GM04504 (cell line): Measurements from ENCODE around the gene CCPG1.

Experiments used
- DNase-seq: peaks from one replicate; pipeline ENCODE4 v3.0.0-alpha.2; 2012; ENCODE audit warnings: low read depth

Gene CCPG1

GRCh38 chr15:55381595-55381994 lies 26.6 kb downstream of the CCPG1 start:
- DNase-seq = no peak

GRCh38 chr15:55379095-55379494 lies 29.1 kb downstream of the CCPG1 start:
- DNase-seq = no peak

DNA sequence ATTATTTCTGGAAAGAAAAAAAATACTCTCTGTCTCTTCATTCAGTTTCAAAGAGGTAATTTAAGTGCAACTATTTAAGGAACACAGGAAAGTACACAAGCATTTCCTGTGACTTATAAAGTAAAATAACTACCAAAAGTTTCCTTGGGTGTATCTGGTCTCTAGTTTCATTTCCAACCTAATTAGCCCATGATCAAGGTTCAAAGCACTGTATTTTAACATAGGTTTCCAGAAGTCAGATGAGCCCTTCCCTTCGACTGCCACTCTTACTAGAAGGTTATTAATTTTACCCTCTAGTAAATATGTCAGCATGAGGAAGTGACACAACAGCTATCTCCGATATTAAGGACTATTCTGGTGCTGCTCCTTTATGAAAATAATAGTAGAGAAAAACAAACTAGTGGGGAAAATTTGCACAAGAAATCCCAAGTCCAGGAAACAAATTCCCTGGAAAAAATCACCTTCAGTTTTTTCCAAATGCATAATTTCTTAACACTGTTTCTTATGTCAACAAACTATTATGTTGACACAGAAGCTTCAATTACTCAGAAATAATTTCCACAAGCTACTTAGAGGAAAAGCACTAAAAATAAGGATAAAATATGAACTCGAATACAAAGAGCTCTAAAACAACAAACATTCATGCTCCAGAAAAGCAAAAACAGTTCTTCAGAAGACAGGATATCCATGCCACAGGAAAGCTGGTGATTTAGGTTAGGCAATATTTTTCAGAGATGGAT lies 35.3 kb downstream of the CCPG1 start:
- no peak for DNase-seq

DNA sequence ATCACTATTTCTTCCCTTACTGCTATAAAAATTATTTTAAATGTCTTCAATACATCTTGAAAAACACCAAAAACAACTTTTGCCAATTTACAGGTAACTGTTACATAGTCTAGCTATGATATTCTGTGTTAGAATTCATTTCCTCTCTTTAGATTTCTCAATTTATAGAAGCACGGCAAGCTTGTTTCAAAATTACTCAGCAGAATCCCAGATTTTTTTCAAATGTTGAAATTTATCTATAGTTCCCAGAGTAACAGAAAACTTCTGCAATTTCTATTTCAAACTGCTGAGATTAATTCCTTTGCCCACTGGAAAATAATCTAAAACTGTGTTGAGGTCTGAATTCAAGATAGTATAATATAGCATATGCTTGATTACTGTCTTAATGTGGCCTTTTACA lies 41.2 kb downstream of the CCPG1 start:
- DNase-seq = no peak

DNA sequence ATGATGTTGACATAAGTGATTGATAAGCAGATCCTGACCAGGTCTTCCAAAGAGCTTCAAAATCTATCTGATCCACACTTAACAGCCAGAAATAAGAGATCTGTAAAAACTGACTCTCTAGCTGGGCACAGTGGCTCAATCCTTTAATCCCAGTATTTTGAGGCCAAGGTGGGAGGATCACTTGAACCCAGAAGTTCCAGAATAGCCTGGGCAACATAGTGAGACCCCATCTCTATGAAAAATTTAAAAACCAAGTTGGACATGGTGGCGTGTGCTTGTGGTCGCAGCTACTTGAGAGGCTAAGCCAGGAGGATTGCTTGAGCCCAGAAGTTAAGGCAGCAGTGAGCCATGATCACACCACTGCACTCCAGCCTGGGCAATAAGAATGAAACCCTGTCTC lies 45.5 kb downstream of the CCPG1 start:
- DNase-seq = no peak

GRCh38 chr15:55361048-55361447 lies 47.1 kb downstream of the CCPG1 start:
- no peak for DNase-seq

GRCh38 chr15:55360256-55360655 lies 47.9 kb downstream of the CCPG1 start:
- no peak for DNase-seq

DNA sequence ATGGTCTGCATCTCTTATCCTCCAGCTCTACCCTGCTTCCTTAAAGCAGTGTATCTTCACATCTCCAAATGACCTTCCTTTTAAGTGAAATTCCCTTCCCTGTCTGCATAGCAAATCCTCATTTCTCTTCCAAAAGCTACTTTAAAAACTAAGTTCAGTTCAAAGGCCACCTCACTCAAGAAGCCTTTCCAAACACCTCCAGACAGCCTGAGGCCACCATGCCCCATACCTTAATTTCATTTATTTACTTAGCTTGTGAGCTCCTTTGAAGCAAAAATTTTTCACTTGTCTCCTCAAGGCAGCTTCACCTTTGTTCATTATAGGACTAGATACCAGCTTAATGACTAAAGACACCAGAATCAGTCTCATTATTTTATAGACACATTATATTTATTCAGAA lies 49.7 kb downstream of the CCPG1 start:
- DNase-seq = no peak

- peak; percentile 15 for DNase-seq
Measured at GRCh38 chr15:55357774-55358173, 50.4 kb downstream of the CCPG1 start.

DNA sequence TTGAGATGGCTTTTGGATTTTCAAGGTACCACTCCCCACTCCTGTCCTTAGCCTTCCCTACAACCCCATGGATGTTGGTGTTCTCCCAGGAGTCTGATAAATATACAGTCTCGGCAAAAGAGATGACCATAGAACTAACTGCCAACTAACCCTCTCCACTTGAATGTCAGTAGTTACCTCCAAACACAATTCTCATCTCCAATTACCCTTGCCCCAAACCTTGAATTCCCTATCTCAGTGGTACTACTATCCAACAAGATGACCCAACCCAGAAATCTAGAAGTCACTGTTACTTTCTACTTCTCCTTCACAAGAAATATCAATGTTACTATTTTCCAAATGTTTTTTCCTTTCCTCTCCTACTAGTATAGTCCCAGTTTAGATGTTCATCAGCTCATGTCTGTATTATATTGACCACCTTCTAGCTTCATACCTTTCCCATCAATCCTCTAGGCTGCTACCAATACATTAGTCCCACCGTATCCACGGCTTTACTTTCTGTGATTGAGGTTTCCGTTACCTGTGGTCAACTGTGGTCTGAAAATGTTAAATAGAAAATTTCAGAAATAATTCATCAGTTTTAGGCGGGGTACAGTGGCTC lies 51.1 kb downstream of the CCPG1 start:
- no peak for DNase-seq

GRCh38 chr15:55353025-55353424 lies 55.1 kb downstream of the CCPG1 start:
- no peak for DNase-seq

DNA sequence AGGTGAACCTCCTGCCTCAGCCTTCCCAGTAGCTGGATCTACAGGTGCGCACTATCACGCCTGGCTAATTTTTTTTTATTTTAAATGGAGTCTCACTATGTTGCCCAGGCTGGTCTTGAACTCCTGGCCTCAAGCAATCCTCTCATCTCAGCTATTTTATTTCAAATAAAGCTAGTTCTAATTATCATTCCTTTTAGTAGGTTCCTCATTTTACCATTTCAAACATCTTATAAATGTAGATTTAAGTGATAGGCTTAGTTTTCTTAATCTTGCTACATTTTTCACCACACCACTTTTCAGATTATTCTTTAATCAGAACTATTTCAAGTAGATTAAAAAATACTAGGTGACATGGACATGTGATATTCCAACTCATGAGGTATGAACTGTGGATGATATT lies 58.9 kb downstream of the CCPG1 start:
- DNase-seq = no peak

DNA sequence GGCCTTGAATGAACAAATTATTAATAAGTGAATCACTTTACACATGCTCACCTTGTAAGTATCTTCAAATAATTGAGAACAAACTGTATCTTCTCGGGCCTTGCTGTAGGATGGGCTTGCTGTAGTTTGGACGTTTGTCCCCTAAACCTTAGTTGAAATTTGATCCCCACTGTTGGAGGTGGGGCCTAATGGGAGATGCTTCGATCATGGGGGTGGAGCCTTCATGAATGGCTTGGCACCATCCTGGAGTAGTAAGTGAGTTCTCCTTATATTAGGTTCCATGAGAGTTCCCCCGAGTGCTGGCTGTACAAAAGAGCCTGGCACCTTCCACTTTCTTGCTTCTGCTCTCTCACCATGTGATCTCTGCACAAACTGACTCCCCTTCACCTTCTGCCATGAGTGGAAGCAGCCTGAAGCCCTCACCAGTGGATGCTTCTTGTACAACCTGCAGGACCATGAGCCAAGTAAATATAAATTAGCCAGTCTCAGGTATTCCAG lies 59.8 kb downstream of the CCPG1 start:
- no peak for DNase-seq

- no peak for DNase-seq
Measured at GRCh38 chr15:55344206-55344605, 64.0 kb downstream of the CCPG1 start.

- DNase-seq = peak; percentile 34
Measured at GRCh38 chr15:55343168-55343567, 65.0 kb downstream of the CCPG1 start.

DNA sequence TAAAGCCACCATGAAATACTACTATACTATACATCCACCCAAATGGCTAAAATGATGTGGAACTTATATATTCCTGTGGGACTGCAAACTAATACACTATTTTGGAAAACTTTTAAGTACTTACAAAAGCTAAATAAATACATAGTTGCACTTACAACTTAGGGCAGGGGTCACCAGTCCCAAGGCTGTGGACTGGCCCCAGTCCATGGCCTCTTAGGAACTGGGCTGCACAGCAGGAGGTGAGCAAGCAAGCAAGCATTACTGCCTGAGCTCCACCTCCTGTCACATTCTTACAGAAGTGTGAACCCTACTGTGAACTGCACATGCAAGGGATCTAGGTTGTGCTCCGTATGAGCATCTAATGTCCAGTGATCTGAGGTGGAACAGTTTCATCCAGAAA lies 71.0 kb downstream of the CCPG1 start:
- DNase-seq = no peak

DNA sequence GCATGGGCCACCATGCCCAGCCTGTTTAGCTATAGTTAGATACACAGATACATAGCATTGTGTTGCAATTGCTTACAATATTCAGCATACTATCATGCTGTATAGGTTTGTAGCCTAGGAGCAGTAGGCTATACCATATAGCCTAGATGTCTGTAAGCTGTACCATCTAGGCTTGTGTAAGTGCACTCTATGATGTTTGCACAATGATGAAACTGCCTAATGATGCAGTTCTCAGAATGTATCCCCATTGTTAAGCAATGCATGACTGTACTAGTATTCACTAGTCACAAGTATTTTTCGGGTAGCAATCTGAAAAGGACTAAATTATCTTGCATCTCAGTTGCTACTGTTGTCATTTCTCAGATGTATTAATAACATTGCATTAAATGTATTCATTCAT lies 73.2 kb downstream of the CCPG1 start:
- DNase-seq = no peak

GRCh38 chr15:55334371-55334770 lies 73.8 kb downstream of the CCPG1 start:
- DNase-seq = no peak

DNA sequence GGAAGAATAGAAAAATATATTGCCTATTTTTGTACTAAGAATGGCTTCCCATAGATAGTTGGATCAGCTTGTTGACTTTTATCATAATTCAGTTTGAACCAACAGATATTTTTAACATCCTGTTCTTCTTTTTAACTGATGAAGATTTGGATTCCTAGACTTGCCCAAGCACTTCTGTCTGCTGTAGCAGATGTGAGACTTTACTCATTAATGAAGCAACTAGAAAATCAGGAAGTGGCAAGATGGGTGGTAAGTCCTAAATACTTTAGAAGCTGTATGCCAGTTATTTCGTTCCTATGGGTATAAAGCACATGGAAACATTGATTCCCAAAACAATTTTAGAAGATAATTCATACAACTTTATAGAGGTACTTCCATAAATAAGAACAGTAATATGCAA lies 80.8 kb downstream of the CCPG1 start:
- no peak for DNase-seq

GRCh38 chr15:55322467-55322866 lies 85.7 kb downstream of the CCPG1 start:
- no peak for DNase-seq

DNA sequence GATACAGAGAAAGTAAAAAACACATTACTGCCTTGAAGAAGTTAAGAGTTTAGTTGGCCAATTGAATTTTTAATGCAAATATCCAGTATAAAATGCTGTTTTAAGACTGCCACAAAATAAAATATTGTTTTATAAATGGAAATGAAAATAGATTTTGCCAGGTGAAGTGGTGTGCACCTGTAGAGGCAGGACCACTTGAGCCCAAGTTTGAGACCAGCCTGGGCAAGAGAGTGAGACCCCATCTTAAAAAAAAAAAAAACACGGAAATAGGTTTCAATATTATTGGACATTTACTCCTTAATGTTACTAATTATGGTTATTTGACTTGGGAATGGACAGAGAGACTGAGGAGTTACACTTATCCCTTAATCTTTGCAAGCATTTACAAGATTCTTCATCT lies 87.2 kb downstream of the CCPG1 start:
- DNase-seq = no peak

DNA sequence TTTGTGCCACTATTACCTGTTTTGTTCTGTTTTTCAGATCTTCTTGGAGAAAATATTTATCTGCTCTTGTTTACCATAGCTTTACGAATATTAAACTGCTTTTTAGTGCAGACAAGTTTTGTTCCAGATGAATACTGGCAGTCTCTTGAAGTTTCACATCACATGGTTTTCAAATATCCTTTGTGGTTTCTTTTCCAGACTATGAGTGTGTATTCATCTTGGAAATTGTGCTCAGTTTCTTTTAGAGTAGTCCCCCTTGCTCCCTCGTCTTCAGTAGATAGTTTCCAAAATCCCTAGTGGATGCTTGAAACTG lies 88.0 kb downstream of the CCPG1 start:
- DNase-seq = no peak

- peak; percentile 11 for DNase-seq
Measured at GRCh38 chr15:55319537-55320237, 88.5 kb downstream of the CCPG1 start.
